Measurements from ENCODE around the gene DPY19L3.

GRCh38 chr19:32359581-32359980 is 46.0 kb upstream of the DPY19L3 start:
- TF ChIP-seq CTCF (conservative IDR thresholded peaks at IDR 0.05 in 1 of 2, IDR thresholded peaks at IDR 0.05 in 1 of 2; ENCODE audit: low read depth in 1 of 2, low read length in 2 of 2), result no peak
- no peak for TF ChIP-seq EZH2 (IDR thresholded peaks at IDR 0.05; ENCODE audit: low read length, missing control alignments)

All from fibroblast of lung (primary cell).